ENCODE measurements around the gene GALNTL6.
"Not testable (repeated sequence)": the region's sequence is repeated elsewhere in the genome, so short reads cannot be mapped to it uniquely, and the experiment has no call there.

Gene GALNTL6

GRCh38 chr4:172688534-172688933 lies 875.3 kb downstream of the GALNTL6 start:
- DNase-seq, result no peak

GRCh38 chr4:172691552-172691951 lies 878.3 kb downstream of the GALNTL6 start:
- no peak for DNase-seq

GRCh38 chr4:172692701-172693100 lies 879.5 kb downstream of the GALNTL6 start:
- no peak for DNase-seq

- no peak for DNase-seq
These were observed 885.1 kb downstream of the GALNTL6 start for GRCh38 chr4:172698256-172698655.

- no peak for DNase-seq
These were observed 892.4 kb downstream of the GALNTL6 start for GRCh38 chr4:172705565-172705964.

- no peak for DNase-seq
These were observed 892.8 kb downstream of the GALNTL6 start for GRCh38 chr4:172706000-172706399.

GRCh38 chr4:172707622-172708021 lies 894.4 kb downstream of the GALNTL6 start:
- DNase-seq, result no peak

- no peak for DNase-seq
These were observed 895.0 kb downstream of the GALNTL6 start for GRCh38 chr4:172708184-172708583.

DNA sequence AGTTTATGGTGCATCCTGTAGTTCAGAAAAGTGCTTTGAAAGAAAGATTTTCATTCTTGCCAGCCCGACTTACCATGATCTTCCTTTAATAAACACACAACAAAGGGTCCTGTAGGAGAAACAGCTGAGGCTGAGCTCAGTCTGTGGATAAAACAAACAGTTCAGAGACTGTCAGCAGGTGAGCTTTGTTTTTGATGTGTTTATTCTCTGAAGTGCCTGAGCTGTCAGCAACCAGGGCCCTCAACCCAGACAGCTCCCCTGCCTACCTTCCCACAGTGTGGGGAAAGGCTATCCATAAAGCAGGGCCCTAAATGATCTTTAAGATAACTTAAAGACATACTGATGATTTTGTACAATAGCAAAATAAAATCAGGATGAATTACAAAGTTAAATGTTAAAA lies 896.2 kb downstream of the GALNTL6 start:
- DNase-seq, result no peak

- DNase-seq, result no peak
These were observed 903.1 kb downstream of the GALNTL6 start for GRCh38 chr4:172716291-172716690.

GRCh38 chr4:172721659-172722058 lies 908.5 kb downstream of the GALNTL6 start:
- no peak for DNase-seq

DNA sequence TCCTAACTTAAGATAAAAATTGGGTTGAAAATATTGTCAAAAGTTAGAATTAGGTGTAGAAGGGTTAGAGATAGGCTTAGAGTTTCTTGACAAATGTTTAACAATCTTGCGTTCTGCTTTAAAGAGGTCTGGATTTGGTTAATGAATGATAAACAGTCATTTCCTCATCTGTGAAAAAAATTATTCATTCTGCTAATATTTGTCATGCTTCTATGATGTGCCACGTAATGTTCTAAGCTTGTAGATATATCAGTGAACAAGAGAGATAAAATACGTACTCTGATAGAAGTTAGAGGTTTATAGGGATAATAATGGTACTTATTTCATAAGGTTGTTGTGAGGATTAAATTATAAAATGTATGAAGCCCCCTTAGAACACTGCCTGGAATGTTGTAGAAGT lies 912.4 kb downstream of the GALNTL6 start:
- DNase-seq, result no peak

GRCh38 chr4:172726001-172726423 lies 912.8 kb downstream of the GALNTL6 start:
- DNase-seq, result no peak

- DNase-seq, result no peak
These were observed 914.4 kb downstream of the GALNTL6 start for GRCh38 chr4:172727631-172728030.

GRCh38 chr4:172733645-172734044 lies 920.4 kb downstream of the GALNTL6 start:
- not testable (repeated sequence) for DNase-seq

DNA sequence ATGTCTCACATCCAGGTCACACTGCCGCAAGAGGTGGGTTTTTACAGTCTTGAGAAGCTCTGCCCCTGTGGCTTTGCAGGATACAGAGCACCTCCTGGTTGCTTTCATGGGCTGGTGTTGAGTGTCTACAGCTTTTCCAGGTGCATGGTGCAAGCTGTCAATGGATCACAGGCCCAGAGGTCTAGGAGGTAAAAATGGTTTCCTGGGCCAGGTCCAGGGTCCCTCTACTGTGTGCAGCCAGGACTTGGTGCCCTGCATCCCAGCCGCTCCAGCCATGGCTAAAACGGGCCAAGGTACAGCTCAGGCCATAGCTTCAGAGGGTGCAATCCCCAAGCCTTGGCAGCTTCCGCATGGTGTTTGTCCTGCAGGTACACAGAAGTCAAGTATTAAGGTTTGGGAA lies 921.4 kb downstream of the GALNTL6 start:
- no peak for DNase-seq

- DNase-seq, result no peak
These were observed 922.8 kb downstream of the GALNTL6 start for GRCh38 chr4:172736046-172736445.

GRCh38 chr4:172740434-172740833 lies 927.2 kb downstream of the GALNTL6 start:
- DNase-seq, result no peak

DNA sequence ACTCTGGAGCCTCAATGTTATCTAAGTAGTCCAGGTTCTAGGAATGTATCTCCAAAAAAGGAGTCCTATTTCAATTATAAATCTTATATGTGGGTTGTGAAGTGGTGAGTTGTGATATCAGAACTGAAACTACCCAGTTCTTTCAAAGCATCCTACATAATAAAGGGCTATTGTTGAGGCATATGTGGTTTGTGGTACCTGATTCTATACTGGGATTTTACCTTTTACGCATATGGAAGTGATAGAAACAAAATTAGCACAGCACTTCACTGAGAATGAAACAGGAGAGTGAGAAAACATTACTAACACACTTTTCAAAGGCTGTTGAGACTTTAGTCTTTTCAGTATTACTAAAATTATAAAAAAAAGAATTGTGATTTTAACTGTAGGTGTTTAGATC lies 937.7 kb downstream of the GALNTL6 start:
- DNase-seq, result no peak

DNA sequence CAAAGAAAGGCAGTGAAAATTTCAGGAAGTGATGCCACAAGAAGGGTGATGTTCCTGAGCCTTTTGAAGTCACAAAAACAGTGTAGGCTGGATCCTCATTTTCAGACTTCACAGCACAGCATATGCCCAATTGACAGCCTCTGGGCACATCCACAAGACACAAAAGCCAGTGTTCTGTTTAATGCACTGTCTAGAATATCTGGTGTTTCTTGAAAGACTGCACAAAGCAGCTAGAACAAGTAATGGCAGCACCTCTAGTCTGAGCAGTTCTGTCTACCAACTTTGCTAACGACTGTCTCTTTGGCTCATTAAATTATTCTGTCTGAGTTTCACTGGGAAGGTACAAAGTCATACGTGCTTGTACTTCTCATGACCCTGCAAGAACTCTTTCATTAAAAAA lies 938.3 kb downstream of the GALNTL6 start:
- no peak for DNase-seq

DNA sequence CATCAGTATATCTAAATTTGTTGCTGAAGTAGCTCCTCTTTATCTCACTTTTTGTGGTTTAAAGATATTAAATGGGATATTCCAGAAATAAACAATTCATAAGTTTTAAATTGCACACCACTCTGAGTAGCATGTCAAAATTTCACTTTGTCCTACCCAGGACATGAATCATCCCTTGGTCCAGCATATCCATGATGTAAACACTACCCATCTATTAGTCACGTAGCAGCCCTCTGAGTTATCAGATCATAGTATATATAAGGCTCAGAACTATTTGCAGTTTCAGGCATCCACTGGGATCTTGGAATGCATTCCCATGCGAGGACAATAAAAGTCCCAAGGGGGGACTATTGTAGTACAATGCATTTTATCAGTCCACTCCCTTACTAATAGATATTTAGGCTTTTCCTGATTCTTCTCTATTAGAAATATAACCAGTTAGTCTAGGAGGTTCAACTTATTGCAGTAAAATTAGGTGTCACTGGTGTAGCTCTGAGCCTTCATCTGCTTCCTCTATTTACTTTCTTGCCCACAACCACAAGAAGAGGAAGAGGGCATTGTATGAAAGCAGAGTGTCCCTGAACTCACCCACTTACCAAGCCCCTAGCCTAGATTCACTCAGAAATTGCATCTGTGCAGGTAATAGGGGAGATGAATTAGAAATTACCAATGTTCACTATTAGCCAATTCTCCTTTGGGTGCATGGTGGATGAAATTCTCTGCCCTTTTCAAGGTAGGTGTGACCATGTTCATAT lies 945.6 kb downstream of the GALNTL6 start:
- DNase-seq, result no peak

GRCh38 chr4:172760512-172760911 lies 947.3 kb downstream of the GALNTL6 start:
- no peak for DNase-seq

GRCh38 chr4:172762895-172763294 lies 949.7 kb downstream of the GALNTL6 start:
- DNase-seq, result no peak

- no peak for DNase-seq
These were observed 957.6 kb downstream of the GALNTL6 start for GRCh38 chr4:172770787-172771186.

GRCh38 chr4:172772781-172773180 lies 959.6 kb downstream of the GALNTL6 start:
- DNase-seq, result no peak
